Measurements from ENCODE around the gene ANO4.

ANO4 gene

GRCh38 chr12:101115326-101115725, 320.8 kb downstream of the ANO4 start:
- DNase-seq (ENCODE audit: low read depth in 1 of 2, low spot score in 1 of 2) = no peak
- H3K27ac ChIP-seq (replicated peaks) = no peak overlapping the region
- H3K4me3 ChIP-seq (replicated peaks; ENCODE audit: insufficient read depth, low read length) = no peak overlapping the region
- no peak for TF ChIP-seq REST (IDR thresholded peaks at IDR 0.05; ENCODE audit: insufficient replicate concordance, low read depth)
- no peak for TF ChIP-seq SPI1 (IDR thresholded peaks at IDR 0.05; ENCODE audit: borderline replicate concordance, low read depth)
- no peak for TF ChIP-seq GABPA (IDR thresholded peaks at IDR 0.05; ENCODE audit: low read depth)
- no peak for TF ChIP-seq POLR2AphosphoS5 (IDR thresholded peaks at IDR 0.05; ENCODE audit: low read depth)
- H3K27me3 ChIP-seq (ENCODE audit: insufficient read depth, poor library complexity, severe bottlenecking) = no peaks in the 10 kb centered on the region

GRCh38 chr12:101116911-101117310, 322.3 kb downstream of the ANO4 start:
- TF ChIP-seq REST (IDR thresholded peaks at IDR 0.05; ENCODE audit: insufficient replicate concordance, low read depth) (no peak), CTCF (IDR thresholded peaks at IDR 0.05; ENCODE audit: insufficient read depth, low read length) (no peak), SPI1 (IDR thresholded peaks at IDR 0.05; ENCODE audit: borderline replicate concordance, low read depth) (no peak), GABPA (IDR thresholded peaks at IDR 0.05; ENCODE audit: low read depth) (no peak), POLR2AphosphoS5 (IDR thresholded peaks at IDR 0.05; ENCODE audit: low read depth) (no peak)
- no peaks in the 10 kb centered on the region for H3K27me3 ChIP-seq (ENCODE audit: insufficient read depth, poor library complexity, severe bottlenecking)
- H3K27ac ChIP-seq (replicated peaks) = no peak overlapping the region
- H3K4me3 ChIP-seq (replicated peaks; ENCODE audit: insufficient read depth, low read length) = no peak overlapping the region
- DNase-seq (ENCODE audit: low read depth in 1 of 2, low spot score in 1 of 2) = no peak

GRCh38 chr12:101117842-101118241, 323.3 kb downstream of the ANO4 start:
- TF ChIP-seq REST (IDR thresholded peaks at IDR 0.05; ENCODE audit: insufficient replicate concordance, low read depth) = no peak
- TF ChIP-seq SPI1 (IDR thresholded peaks at IDR 0.05; ENCODE audit: borderline replicate concordance, low read depth) = no peak
- TF ChIP-seq CTCF (IDR thresholded peaks at IDR 0.05; ENCODE audit: insufficient read depth, low read length) = no peak
- TF ChIP-seq GABPA (IDR thresholded peaks at IDR 0.05; ENCODE audit: low read depth) = no peak
- no peak for TF ChIP-seq POLR2AphosphoS5 (IDR thresholded peaks at IDR 0.05; ENCODE audit: low read depth)
- Histone ChIP-seq H3K27me3 (ENCODE audit: insufficient read depth, poor library complexity, severe bottlenecking) (no peaks in the 10 kb centered on the region), H3K27ac (replicated peaks) (no peak overlapping the region), H3K4me3 (replicated peaks; ENCODE audit: insufficient read depth, low read length) (no peak overlapping the region)
- no peak for DNase-seq (ENCODE audit: low read depth in 1 of 2, low spot score in 1 of 2)

All from HL-60 (cell line).